Choroid plexus epithelial cell (primary cell): ENCODE measurements around the gene LPP.

Source experiments
- DNase-seq: peaks from one replicate; pipeline ENCODE4 v3.0.0-alpha.2; 2010; ENCODE audit warnings: low read depth
- H3K4me3 ChIP-seq: 2 replicates; pipeline ENCODE4 v1.5.1; 2011; ENCODE audit warnings: low read depth, mild to moderate bottlenecking, control low read depth, low read length, moderate library complexity
- TF ChIP-seq, protein P1 (sequence below): conservative IDR thresholded peaks from 2 replicates; pipeline ENCODE4 v1.5.1; 2011; ENCODE audit warnings: low read depth, mild to moderate bottlenecking, control low read depth, inconsistent platforms, low read length, moderate library complexity

LPP gene

DNA sequence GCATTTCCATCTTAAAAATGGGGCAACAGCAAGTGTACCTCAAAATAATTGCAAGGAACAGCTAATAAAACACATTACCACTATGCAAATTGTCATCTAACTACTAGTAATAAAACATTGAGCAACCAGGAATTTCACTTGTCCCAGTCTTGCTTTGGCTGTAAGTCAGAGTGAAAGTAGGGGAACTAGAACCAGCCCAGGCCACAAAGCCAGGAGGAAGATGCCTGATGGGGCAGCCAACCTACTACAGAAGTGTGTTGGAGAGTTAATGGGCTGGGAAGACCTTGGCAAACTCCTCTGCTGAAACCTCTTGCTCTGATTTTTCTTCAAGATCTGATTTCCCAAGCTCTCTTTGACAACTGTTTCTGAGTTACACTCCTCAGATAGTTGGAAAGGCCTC, 40.2 kb upstream of the LPP start:
- H3K4me3 ChIP-seq, result no peak overlapping the region
- TF ChIP-seq, protein P1, sequence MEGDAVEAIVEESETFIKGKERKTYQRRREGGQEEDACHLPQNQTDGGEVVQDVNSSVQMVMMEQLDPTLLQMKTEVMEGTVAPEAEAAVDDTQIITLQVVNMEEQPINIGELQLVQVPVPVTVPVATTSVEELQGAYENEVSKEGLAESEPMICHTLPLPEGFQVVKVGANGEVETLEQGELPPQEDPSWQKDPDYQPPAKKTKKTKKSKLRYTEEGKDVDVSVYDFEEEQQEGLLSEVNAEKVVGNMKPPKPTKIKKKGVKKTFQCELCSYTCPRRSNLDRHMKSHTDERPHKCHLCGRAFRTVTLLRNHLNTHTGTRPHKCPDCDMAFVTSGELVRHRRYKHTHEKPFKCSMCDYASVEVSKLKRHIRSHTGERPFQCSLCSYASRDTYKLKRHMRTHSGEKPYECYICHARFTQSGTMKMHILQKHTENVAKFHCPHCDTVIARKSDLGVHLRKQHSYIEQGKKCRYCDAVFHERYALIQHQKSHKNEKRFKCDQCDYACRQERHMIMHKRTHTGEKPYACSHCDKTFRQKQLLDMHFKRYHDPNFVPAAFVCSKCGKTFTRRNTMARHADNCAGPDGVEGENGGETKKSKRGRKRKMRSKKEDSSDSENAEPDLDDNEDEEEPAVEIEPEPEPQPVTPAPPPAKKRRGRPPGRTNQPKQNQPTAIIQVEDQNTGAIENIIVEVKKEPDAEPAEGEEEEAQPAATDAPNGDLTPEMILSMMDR, result no peak
- no peak for DNase-seq

DNA sequence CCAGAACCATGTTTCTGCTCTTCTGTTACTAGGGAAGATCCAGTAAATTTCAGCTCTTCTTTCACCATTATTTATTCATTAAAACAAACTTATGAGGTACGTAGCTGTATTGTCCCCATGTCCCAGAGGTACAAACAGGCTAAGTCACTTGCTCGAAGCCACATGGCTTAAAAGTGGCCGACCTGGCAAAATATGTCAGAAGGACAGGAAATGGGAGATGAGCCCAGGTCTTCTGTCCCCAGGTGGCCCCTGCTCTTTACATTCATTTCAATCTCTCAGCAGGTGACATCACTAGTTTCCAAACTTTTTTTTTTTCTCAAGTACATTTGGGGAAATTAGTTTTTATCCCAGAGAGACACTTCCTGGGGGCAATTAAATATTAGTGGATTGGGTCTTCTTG, 34.1 kb upstream of the LPP start:
- DNase-seq, result no peak
- no peak overlapping the region for H3K4me3 ChIP-seq
- TF ChIP-seq, protein P1, result no peak

DNA sequence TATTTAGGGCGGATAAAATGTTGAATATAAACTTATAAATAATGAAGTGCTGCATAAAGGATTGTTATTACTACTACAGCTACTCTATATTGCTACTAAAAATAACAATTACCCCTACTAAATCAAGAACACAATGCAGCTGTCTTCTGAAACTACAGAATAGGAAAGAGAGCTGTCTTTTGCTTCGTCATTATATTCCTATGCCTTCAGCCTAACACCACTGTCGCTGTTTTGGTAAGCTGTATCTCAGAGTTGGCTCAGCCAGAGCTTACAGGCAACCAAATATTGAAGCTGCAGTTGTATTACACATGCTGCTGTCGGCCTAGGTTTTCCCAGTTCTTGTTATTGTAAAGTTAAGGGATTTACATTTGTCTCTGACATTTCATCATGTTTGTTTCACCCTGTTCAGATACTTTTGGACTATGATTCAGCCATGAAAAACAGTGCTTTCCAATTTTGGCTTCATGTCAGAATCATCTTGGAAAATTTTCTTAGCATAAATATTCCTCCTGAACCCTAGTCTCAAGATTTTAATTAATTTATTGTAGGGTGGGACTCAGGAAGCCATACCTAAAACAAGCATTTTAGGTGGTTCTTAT, 31.3 kb upstream of the LPP start:
- TF ChIP-seq, protein P1, result no peak

DNA sequence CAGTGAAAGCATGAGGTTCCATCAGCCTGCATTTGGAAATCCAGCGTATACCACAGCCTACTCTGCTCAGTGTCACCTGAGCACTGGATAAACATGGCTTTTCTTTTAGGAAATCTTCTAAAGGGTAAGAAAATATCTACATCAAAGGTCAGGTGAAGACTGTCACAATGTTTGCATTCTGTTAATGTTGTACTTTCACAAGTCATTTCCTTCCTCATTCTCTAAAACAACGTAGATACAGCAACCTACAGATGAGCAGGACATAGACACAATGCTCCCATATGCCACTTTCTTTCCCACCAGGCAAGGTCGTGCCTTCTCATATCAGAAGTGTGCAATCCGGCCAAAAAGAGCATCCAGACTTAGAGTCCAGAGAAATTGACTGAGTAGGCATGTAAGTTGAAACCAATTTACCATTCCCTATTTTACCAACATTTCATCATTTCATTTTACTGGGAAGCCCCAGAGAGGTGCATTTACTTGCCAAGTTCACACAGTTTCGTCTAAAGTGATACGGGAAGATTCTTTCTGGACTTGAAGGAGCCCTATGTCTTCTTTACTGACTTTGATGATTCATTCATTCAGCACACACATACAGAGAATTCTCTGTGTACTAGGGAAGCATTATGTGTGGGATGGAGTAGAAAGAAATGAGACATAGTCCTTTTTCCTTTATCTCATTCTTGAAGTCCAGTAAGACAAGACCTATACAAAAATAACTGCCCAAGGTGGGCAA, 30.6 kb upstream of the LPP start:
- TF ChIP-seq, protein P1, result no peak
- no peak overlapping the region for H3K4me3 ChIP-seq
- DNase-seq, result peak; percentile 41

More for the DNA sequence above, 31.3 kb upstream of the LPP start:
- H3K4me3 ChIP-seq, result no peak overlapping the region
- no peak for DNase-seq

DNA sequence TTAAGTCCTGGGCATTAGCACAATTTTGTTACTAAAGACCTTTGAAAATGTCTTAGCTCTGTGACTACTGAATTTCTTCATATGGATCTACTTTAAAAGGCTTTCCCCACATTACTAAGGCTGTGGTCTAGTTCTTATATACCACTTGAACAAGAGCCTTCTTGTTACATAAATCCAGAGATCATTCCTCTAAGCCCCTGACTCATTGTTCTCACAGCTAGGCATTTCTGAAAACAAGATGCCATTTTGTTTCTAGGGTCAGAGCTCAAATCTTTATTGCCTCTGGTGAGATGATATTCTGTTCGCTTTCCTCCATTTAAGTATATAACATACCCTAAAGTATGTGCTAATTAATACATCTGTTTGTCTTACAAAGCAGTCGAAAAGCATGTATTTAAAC, 29.8 kb upstream of the LPP start:
- TF ChIP-seq, protein P1, result no peak
- peak; percentile 13 for DNase-seq
- H3K4me3 ChIP-seq, result no peak overlapping the region

DNA sequence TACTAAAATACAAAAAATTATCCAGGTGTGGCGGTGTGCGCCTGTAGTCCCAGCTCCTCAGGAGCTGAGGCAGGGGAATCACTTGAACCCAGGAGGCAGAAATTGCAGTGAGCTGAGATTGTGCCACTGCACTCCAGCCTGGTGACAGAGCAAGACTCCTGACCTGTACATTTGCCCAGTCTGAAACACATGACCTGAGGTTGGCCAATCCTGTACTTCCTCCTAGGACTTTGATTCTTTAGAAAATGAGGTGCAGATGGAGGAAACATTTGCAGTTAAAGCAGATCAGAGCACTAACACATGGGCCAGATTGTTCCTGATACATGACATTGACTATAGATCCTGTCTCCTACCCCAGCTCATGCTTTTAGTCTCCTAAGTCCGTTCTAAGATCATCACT, 28.9 kb upstream of the LPP start:
- DNase-seq, result no peak
- H3K4me3 ChIP-seq, result no peak overlapping the region
- TF ChIP-seq, protein P1, result no peak

DNA sequence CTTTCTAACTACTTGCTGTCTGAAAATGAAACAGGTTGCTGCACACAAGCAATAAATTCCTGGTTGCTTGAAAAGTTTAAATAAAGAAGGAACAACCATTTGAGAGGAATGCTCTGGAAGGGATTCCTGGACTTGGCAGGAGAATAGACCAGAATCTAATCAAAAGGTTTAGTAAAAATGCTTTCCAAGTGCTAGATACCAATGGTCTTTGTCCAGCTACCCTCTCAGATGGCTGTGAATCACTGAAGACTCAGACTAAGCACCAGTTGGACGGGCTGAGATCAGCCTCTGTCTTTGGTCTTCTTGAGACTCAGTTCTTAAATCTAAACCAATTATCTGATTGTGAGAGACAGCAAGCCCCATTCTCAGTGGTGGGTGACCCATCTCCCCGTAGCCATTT, 27.7 kb upstream of the LPP start:
- no peak overlapping the region for H3K4me3 ChIP-seq
- TF ChIP-seq, protein P1, result no peak
- no peak for DNase-seq
